Smooth muscle cell (in vitro differentiated cells): ENCODE data around the gene SLC8A2. TPM values are rescaled to one million over a fixed set of nuclear protein-coding genes. Genes with fewer than 3 reads are reported as not detected.

ENCODE experiments used
- DNase-seq: peaks from one replicate; lab custom pipeline; 2025; ENCODE audit not compliant: unreplicated experiment; lab: John Stamatoyannopoulos, UW
- H2AFZ ChIP-seq: fragments of 200-600 bp; sonication (generic); 2 replicates; pipeline ENCODE4 v1.6.0; 2016; ENCODE audit warnings: antibody characterized with exemption, low read depth, mild to moderate bottlenecking
- H3F3A ChIP-seq: fragments of 200-600 bp; sonication (generic); 2 replicates; pipeline ENCODE4 v1.6.0; 2017; ENCODE audit warnings: antibody characterized with exemption, low read depth
- H3K27ac ChIP-seq: fragments of 200-600 bp; sonication (generic); 2 replicates; pipeline ENCODE4 v1.5.1; 2016; ENCODE audit warnings: low read depth, mild to moderate bottlenecking
- H3K27me3 ChIP-seq: fragments of 200-600 bp; sonication (generic); 2 replicates; pipeline ENCODE4 v1.6.1; 2016; ENCODE audit warnings: low read depth, mild to moderate bottlenecking
- H3K36me3 ChIP-seq: fragments of 200-600 bp; sonication (generic); 2 replicates; pipeline ENCODE4 v1.5.1; 2016; ENCODE audit warnings: low read depth
- H3K4me1 ChIP-seq: fragments of 200-600 bp; sonication (generic); 2 replicates; pipeline ENCODE4 v1.5.1; 2016; ENCODE audit warnings: low read depth
- H3K4me2 ChIP-seq: fragments of 200-600 bp; sonication (generic); 2 replicates; pipeline ENCODE4 v1.6.0; 2016; ENCODE audit warnings: mild to moderate bottlenecking
- H3K4me3 ChIP-seq: fragments of 200-600 bp; sonication (generic); 2 replicates; pipeline ENCODE4 v1.5.1; 2016; ENCODE audit warnings: mild to moderate bottlenecking
- H3K79me2 ChIP-seq: fragments of 200-600 bp; sonication (generic); 2 replicates; pipeline ENCODE4 v1.6.0; 2016; ENCODE audit warnings: low read depth, mild to moderate bottlenecking
- H3K9ac ChIP-seq: fragments of 200-600 bp; sonication (generic); 2 replicates; pipeline ENCODE4 v1.6.0; 2016; ENCODE audit warnings: low read depth
- H3K9me3 ChIP-seq: fragments of 200-600 bp; sonication (generic); replicated peaks from 2 replicates; pipeline ENCODE4 v1.5.1; 2016; ENCODE audit warnings: low read depth
- H4K20me1 ChIP-seq: fragments of 200-600 bp; sonication (generic); 2 replicates; pipeline ENCODE4 v1.6.0; 2016; ENCODE audit warnings: low read depth
- WGBS: methylation state at CpG from one replicate; pipeline ENCODE4 v1.1.7; 2016; ENCODE audit warnings: low lambda C conversion rate; 5-methylcytosine and 5-hydroxymethylcytosine counted together
- polyA plus RNA-seq: library from polyadenylated mRNA; unstranded; fragments of >200 nt; fragmentation: Nextera tagmentation; extraction: Ambion mirVana; gene quantifications from 2 replicates; pipeline ENCODE4 v1.2.1, GENCODE V29; 2016
- total RNA-seq: library from RNA; depleted of rRNA; stranded (reverse); fragments of >200 nt; gene quantifications from 2 replicates; pipeline ENCODE4 v1.2.3, GENCODE V29; 2014
- TF ChIP-seq, protein P1 (sequence below): fragments of 200-600 bp; sonication (generic); IDR thresholded peaks from 2 replicates; pipeline ENCODE4 v1.5.1; 2017; ENCODE audit warnings: borderline replicate concordance, mild to moderate bottlenecking, antibody characterized with exemption; ENCODE audit not compliant: insufficient read depth, poor library complexity, severe bottlenecking

Gene SLC8A2
- total and polyA plus RNA-seq, 2 experiments from 2014 or later, result 0.22 to 0.62 TPM

DNA sequence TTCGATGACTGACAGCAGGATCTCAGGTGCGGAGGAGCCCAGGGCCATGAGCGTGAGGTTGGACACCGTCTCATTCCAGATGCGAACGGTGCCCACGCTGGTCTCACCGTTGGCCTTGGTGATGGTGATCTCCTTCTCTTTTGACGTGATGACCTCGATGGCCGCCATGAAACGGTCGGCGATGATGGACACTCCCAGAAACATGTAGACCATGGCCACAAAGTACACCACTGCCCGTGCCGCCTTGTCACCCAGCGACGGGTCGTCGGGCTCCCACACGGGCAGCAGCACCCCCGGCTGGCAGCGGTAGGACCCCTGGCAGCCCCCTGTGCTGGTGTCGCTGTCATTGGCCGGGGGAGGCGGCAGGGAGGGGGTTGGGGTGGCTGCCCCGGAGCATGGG is 5.7 kb downstream of the SLC8A2 start:
- Histone ChIP-seq H4K20me1 (no peaks in the 10 kb centered on the region), H3K4me2 (no peak overlapping the region), H2AFZ (no peak overlapping the region), H3K27me3 (peaks cover 9% of the 10 kb centered on the region), H3K4me1 (no peaks in the 10 kb centered on the region), H3K27ac (no peak overlapping the region), H3K9ac (no peak overlapping the region), H3K79me2 (no peaks in the 10 kb centered on the region), H3F3A (no peaks in the 10 kb centered on the region), H3K4me3 (no peak overlapping the region), H3K36me3 (no peaks in the 10 kb centered on the region), H3K9me3 (no peaks in the 10 kb centered on the region)
- TF ChIP-seq, protein P1, sequence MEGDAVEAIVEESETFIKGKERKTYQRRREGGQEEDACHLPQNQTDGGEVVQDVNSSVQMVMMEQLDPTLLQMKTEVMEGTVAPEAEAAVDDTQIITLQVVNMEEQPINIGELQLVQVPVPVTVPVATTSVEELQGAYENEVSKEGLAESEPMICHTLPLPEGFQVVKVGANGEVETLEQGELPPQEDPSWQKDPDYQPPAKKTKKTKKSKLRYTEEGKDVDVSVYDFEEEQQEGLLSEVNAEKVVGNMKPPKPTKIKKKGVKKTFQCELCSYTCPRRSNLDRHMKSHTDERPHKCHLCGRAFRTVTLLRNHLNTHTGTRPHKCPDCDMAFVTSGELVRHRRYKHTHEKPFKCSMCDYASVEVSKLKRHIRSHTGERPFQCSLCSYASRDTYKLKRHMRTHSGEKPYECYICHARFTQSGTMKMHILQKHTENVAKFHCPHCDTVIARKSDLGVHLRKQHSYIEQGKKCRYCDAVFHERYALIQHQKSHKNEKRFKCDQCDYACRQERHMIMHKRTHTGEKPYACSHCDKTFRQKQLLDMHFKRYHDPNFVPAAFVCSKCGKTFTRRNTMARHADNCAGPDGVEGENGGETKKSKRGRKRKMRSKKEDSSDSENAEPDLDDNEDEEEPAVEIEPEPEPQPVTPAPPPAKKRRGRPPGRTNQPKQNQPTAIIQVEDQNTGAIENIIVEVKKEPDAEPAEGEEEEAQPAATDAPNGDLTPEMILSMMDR, result no peak
- no peak for DNase-seq
- 95% methylated on average over 27 of the region's 27 CpGs for WGBS

DNA sequence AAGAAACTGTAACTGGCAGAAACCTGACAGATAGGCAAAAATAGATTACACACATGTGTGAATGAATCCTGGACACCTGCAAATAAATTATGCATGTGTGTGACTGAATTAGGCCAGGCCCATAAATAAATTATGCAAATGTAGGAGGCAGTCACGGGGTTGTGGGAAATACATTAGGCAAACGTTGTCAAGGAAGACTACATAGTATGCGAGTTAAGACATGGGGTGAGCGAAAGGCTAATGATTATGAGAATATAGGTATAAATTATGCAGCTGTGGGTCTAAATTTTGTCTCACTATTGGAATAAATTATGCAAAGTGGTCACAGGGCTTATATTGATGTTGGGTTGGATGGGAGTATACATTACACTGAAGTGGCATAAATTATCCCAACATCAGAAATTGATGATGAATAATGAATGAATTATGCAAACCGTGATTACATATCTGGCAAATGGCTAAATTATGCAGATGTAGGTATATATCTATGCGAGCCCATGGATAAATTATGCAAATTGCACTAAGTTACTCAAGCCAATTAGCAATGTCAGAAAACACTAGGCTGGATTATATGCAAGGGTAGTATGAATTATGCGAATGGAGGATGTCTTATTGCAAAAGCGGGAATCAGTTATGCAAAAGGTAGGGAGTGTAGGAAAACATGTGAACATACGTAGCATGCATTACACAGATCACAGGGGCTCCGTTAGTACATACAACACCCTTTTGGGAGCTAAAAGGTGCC is 6.8 kb downstream of the SLC8A2 start:
- WGBS, result 83% methylated on average over 10 of the region's 10 CpGs
- no peak overlapping the region for H3K27ac ChIP-seq
- H3K9ac ChIP-seq, result no peak overlapping the region
- H3K9me3 ChIP-seq, result no peaks in the 10 kb centered on the region
- no peaks in the 10 kb centered on the region for H4K20me1 ChIP-seq
- H3K4me2 ChIP-seq, result no peak overlapping the region
- no peaks in the 10 kb centered on the region for H3K4me1 ChIP-seq
- H3K4me3 ChIP-seq, result no peak overlapping the region
- TF ChIP-seq, protein P1, result no peak
- H3K79me2 ChIP-seq, result no peaks in the 10 kb centered on the region
- peaks cover 9% of the 10 kb centered on the region for H3K27me3 ChIP-seq
- H3F3A ChIP-seq, result no peaks in the 10 kb centered on the region
- no peak for DNase-seq
- no peaks in the 10 kb centered on the region for H3K36me3 ChIP-seq
- no peak overlapping the region for H2AFZ ChIP-seq

DNA sequence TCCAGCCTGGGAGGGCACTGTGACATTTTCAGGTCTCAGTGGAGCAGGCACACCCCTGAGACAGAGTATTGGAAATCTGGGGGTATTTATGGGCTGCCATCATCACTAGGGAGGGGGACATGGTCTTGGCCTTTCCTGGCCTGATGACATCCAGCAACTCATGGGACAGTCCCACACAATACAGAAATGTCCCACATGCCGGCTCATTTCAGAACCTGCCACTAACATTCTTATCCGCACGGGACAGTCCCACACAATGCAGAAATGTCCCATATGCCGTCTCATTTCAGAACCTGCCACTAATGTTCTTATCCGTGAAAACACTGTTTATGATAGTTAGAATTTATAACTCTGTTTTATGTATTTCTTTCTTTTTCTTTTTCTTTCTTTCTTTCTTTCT is 9.8 kb downstream of the SLC8A2 start:
- H2AFZ ChIP-seq, result no peak overlapping the region
- H3K9me3 ChIP-seq, result no peaks in the 10 kb centered on the region
- no peaks in the 10 kb centered on the region for H3K36me3 ChIP-seq
- DNase-seq, result no peak
- H3K4me1 ChIP-seq, result no peaks in the 10 kb centered on the region
- TF ChIP-seq, protein P1, result no peak
- H3K27ac ChIP-seq, result no peak overlapping the region
- H3K79me2 ChIP-seq, result no peaks in the 10 kb centered on the region
- H4K20me1 ChIP-seq, result no peaks in the 10 kb centered on the region
- WGBS, result 83% methylated on average over 5 of the region's 5 CpGs
- no peak overlapping the region for H3K4me3 ChIP-seq
- H3K4me2 ChIP-seq, result no peak overlapping the region
- H3K9ac ChIP-seq, result no peak overlapping the region
- H3F3A ChIP-seq, result no peaks in the 10 kb centered on the region
- peaks cover 33% of the 10 kb centered on the region for H3K27me3 ChIP-seq

DNA sequence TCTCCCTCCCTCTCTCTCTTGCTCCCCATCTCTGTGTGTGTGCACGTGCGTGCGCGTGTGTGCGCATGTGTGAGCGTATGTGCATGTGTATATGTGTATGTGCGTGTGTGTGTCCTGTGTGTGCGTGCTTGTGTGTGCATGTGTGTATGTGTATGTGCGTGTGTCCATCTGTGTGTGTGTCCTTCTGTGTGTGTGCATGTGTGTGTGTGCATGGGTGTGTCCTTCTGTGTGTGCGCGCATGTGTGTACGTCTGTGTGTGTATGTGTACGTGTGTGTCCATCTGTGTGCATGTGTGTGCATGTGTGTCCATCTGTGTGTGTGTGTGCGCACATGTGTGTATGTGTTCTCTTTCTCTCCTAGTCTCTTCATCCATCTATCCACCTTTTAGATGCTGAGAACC is 12.2 kb downstream of the SLC8A2 start:
- TF ChIP-seq, protein P1, result no peak
- 95% methylated on average over 14 of the region's 14 CpGs for WGBS
- Histone ChIP-seq H4K20me1 (no peaks in the 10 kb centered on the region), H3K9me3 (peaks cover 5% of the 10 kb centered on the region), H2AFZ (no peak overlapping the region), H3F3A (no peaks in the 10 kb centered on the region), H3K27ac (no peak overlapping the region), H3K27me3 (peaks cover 37% of the 10 kb centered on the region), H3K36me3 (no peaks in the 10 kb centered on the region), H3K4me3 (no peak overlapping the region), H3K4me1 (no peaks in the 10 kb centered on the region), H3K4me2 (no peak overlapping the region), H3K9ac (no peak overlapping the region), H3K79me2 (no peaks in the 10 kb centered on the region)
- DNase-seq, result no peak
